Measurements from ENCODE around the gene NR2F1.

NR2F1 gene

GRCh38 chr5:93591323-93591945, 8.4 kb downstream of the NR2F1 start:
- no peak for DNase-seq (ENCODE audit: low read depth)

GRCh38 chr5:93592883-93593282, 9.9 kb downstream of the NR2F1 start:
- no peak for DNase-seq (ENCODE audit: low read depth)

GRCh38 chr5:93593476-93594131, 10.6 kb downstream of the NR2F1 start:
- DNase-seq (ENCODE audit: low read depth), result no peak

GRCh38 chr5:93594591-93595419, 11.8 kb downstream of the NR2F1 start:
- no peak for DNase-seq (ENCODE audit: low read depth)

- DNase-seq (ENCODE audit: low read depth), result no peak
These were observed 12.6 kb downstream of the NR2F1 start for GRCh38 chr5:93595420-93596147.

GRCh38 chr5:93596310-93596675, 13.3 kb downstream of the NR2F1 start:
- DNase-seq (ENCODE audit: low read depth), result no peak

- no peak for DNase-seq (ENCODE audit: low read depth)
These were observed 13.9 kb downstream of the NR2F1 start for GRCh38 chr5:93596676-93597490.

GRCh38 chr5:93598091-93599000, 15.3 kb downstream of the NR2F1 start:
- no peak for DNase-seq (ENCODE audit: low read depth)

GRCh38 chr5:93599001-93599379, 16.0 kb downstream of the NR2F1 start:
- DNase-seq (ENCODE audit: low read depth), result no peak

- no peak for DNase-seq (ENCODE audit: low read depth)
These were observed 16.5 kb downstream of the NR2F1 start for GRCh38 chr5:93599399-93600120.

GRCh38 chr5:93600409-93601070, 17.5 kb downstream of the NR2F1 start:
- DNase-seq (ENCODE audit: low read depth), result no peak

GRCh38 chr5:93601071-93601801, 18.2 kb downstream of the NR2F1 start:
- DNase-seq (ENCODE audit: low read depth), result no peak

- DNase-seq (ENCODE audit: low read depth), result no peak
These were observed 18.8 kb downstream of the NR2F1 start for GRCh38 chr5:93601802-93602155.

- DNase-seq (ENCODE audit: low read depth), result no peak
These were observed 19.4 kb downstream of the NR2F1 start for GRCh38 chr5:93602241-93603077.

GRCh38 chr5:93603078-93603792, 20.2 kb downstream of the NR2F1 start:
- no peak for DNase-seq (ENCODE audit: low read depth)

GRCh38 chr5:93603793-93604643, 21.0 kb downstream of the NR2F1 start:
- no peak for DNase-seq (ENCODE audit: low read depth)

Measured in activated T-cell treated with anti-CD3 and anti-CD28 coated beads for 1 hour (primary cell).